HG03175 (cell line): ENCODE measurements around the gene MACC1.
A peak's percentile ranks its signal among the peaks of the same experiment; 100 is the strongest.

Source experiments
- ATAC-seq: cut with Tn5 transposase; IDR thresholded peaks from one replicate; pipeline ENCODE4 v1.9.1; 2021; ENCODE audit warnings: mild to moderate bottlenecking, moderate library complexity; ENCODE audit not compliant: unreplicated experiment

MACC1 gene

DNA sequence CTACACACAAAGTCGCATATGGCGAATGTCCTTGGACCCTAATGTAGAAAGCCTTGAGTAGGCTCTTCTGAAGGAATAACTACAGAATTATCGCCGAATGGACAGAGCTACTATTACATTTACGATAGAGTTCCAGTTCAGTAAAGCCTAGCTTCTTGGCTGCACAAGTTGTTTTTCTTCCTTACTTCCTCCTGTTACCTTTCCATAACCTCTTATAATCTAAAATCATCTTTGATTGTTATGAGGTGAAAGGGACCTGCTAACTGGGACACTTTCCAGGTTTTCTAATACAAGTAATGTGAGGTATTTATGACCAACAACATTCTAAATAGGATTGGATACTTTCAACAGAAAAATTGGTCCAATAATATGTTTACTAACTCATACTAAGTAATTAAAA lies 31.2 kb downstream of the MACC1 start:
- no peak for ATAC-seq

DNA sequence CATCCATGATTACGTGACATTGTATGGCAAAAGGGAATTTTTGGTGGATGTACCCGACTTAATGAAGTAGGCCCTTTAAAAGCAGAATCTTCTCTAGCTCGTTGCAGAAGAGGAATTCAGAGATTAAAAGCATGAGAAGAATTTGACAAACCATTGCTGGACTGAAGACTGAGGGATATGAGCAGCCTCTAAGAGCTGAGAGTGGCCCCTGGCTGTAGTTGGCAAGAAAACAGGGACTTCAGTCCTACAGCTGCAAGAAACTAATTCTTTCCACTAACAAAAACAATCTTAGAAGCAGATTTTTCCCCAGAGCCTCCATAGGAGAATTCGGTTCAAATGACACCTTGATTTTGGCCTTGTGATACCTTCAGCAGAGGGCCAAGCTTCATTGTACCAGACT lies 34.1 kb downstream of the MACC1 start:
- ATAC-seq, result no peak

DNA sequence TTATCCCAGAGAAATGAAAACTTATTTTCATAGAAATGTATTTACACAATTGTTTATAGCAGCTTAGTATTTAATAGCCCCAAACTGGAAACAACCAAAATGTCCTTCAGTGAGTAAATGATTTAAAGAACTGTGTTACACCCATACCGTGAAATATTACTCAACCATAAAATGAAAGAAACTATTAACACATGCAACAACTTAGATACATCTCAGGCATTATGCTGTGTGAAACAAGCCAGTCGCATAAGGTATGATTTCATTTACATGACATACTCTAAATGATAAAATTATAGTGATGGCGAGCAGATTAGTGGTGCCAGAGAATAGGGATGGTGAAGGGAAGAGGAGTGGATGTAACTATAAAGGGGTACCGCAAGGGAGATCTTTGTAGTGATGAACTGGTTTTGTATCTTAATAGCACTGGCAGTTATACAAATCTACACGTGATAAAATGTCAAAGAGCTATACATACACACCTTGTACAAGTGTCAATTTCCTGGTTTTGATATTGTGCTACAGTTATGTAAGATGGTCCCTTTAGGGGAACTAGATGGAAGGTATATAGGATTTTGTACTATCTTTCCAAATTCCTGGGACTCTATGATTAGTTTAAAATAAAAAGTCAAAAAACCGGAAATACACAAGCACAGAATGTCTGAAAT lies 40.5 kb downstream of the MACC1 start:
- no peak for ATAC-seq

DNA sequence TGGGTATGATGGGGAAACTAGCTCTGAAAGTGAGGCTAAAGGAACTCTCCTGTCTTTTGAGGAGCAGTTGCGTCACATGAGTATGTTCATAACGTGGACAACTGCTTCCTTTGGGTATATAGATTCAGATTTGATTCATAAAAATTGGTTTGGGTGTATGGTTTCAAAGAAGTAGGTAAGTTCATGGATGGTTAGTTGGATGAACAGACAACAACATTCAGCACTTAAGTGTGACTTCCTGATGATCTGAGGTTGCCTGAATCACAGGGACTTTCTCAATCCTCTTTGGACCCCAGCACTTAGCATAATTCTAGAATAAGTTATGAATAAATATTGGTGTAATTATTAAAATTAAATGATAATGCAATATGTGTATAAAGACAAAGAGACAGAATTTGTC lies 43.4 kb downstream of the MACC1 start:
- no peak for ATAC-seq

GRCh38 chr7:20172736-20173334 lies 44.3 kb downstream of the MACC1 start:
- peak; percentile 49 for ATAC-seq

DNA sequence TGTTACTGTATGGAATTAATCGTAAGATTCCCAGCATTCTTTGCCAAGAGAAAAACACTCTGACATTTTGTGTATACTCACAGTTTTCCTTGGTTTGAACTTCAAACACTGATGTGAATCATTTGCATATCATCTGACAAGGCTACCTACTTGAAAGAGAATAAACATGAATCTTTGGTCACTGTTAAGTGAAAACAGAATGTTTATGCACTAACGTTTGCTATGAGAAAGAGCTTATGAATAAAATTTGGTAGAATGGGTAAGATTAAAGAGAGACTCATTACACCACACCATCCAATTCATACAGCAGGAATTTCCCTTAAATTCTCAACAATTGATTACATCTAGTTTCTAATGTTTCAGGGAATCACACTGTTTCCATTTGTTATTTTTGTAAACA lies 46.6 kb downstream of the MACC1 start:
- no peak for ATAC-seq

GRCh38 chr7:20165146-20165510 lies 52.1 kb downstream of the MACC1 start:
- ATAC-seq, result no peak

DNA sequence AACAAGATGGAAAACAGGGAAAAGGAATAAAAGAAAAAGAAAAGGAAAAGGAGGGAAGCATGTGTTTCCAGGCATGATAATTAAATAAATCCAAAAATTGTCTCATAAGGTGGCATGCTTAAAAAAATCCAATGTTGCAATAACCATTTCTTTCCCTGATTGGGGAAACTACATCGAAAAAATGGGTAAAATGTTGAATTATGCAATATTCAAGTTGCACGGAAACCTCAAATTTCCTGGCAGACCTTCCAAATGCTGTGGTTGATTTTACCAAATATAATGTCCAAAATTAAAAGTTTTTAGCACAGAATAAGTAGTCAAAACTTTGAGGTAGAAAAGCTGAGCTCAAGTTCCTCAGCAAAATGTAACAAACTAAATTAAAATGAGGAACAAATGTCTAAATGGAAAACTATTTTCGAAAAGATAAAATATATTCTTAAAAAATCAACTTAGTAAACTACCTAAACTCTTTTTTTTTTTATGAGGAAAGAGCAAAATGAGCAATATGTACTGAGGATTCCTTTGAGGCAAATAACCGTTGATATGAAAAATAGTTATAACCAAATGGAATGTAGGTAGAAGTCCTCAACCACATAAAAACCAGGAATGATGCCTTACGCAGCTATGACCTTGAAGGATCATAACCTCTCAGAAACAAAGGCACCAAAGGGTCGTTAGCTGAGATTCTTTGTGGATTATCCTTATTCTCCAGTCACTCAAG lies 52.6 kb downstream of the MACC1 start:
- ATAC-seq, result no peak

DNA sequence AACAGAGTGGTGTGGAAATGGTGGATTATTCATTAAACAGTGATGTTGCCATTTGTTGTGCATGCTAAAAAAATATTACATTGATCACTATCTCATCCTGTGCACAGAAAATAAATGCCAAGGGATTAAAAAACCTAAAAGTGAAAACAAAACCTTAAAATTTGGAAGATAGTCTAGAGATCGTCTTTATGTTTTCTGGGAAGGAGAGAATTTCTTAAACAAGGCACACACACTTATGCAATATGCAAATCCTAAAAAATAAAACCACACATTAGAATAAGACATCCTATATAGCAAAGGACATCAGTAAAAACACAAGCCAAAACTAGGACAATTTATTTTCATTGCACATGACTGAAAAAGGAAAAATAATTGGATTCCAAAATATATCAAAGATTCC lies 54.5 kb downstream of the MACC1 start:
- ATAC-seq, result no peak

DNA sequence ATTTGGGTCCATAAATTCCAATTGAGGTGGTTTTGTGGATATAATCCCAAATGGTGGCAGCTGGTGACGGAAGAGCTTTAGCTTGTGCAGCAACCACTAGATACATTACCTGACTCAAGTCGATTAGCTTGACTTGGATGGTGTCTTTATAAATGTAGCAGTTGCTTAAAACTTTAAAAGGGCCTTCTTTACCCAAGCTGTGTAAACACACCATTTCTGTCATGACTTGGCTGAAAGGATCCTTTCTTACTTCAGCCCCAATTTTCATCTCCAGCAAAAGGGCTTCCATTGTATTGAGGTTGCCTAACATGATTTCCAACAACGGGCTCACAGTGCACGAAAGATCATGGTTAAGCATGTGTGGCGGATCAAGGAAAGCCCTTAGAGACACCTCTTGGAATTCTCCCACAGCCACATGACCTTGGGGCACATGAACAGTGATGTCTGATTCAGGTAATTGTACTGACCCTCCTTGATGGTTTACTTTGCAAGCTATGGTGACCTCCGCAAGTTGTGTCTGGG lies 57.9 kb downstream of the MACC1 start:
- ATAC-seq, result no peak

GRCh38 chr7:20158684-20159083 lies 58.5 kb downstream of the MACC1 start:
- peak; percentile 49 for ATAC-seq

GRCh38 chr7:20157456-20157855 lies 59.7 kb downstream of the MACC1 start:
- no peak for ATAC-seq

DNA sequence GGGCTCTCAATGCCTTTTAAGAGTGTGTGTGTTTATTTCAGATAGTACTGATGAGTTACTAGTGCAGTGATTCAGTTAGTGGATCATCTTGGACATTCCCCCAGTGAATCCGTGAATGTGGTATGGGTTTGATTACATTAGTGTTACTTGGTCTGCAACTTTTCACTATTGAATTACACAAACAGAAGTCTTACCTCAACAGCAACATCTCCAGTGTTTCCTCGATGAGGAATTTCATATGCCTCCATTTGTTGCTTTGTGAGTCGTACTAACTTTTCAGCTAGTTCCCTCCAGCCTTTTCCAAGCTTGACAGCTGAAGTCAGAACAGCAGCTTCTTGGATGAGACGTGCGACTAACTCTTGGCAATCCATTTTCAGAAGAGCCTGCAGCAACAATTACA lies 63.2 kb downstream of the MACC1 start:
- ATAC-seq, result no peak

DNA sequence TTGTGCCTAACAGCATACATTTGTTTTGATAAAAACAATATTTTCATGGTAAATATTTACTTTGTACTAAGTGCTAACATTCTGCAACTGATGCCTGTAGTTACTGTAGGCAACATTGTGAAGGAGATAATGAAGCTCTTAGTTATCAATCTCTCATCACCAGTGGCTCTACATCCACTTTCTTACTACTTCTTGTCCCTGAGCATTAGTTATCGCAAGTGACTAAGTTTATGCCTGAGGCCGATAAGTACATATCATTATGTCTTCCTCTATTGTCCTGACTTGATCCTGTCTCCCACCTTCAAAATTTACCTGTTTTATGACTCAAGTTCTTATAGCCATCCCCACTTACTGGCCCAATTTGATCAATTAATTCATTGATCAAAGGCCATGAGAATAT lies 63.6 kb downstream of the MACC1 start:
- ATAC-seq, result no peak

DNA sequence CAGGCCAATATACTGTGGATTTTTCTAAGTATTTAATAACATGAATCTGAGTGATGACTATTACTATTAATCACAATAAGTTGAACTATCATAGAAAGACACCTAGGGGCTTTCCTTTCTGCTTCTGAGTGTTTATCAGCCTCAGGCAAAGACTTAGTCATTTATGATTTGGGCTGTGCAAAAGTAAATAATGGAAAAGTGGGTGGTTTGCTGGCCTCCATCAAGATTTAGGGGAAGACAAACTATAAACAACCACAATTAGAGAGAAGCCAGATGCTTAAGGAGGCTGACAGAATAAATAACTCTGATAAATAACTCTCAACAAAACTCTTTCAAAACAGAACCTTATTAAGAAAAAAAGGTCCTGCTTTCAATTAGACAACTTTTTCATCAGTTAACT lies 64.7 kb downstream of the MACC1 start:
- no peak for ATAC-seq

- no peak for ATAC-seq
These were observed 65.3 kb downstream of the MACC1 start for GRCh38 chr7:20151708-20152456.

- no peak for ATAC-seq
These were observed 70.7 kb downstream of the MACC1 start for GRCh38 chr7:20146451-20146850.

DNA sequence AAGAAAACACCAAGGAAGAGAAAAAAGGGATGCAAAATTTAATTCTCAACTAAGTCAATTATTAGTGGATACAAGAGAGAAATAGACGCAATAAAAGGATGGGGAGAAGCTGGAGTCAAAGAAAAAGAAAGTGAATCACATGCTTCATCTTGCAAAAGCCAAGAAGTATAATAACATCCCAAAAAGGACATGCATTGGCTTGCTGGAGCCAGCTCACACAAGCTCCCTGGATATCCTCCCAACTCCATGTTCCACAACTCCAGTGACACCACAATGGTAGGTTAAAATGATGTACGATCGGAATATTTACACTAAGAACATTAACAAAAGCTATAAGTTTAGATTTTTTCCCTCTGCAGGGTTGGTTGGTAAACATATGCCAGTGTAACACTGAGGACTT lies 72.4 kb downstream of the MACC1 start:
- ATAC-seq, result no peak

GRCh38 chr7:20141666-20142065 lies 75.5 kb downstream of the MACC1 start:
- ATAC-seq, result no peak

DNA sequence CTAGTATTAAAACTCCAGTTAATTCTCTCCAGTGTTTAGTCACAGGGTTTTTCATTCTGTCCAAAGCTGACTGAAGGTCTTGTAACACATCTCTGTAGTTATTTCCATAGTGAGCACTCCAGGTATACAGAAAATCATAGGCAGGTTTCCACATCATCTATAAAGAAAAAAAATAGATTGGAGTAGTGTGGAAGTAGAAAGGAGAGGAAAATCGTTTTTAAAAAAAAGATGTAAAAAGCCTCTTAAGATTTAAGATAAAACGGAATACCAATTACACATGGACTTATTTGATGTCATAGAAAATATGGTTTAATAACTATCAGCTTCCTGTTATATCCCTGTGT lies 76.2 kb downstream of the MACC1 start:
- no peak for ATAC-seq

GRCh38 chr7:20140291-20141001 lies 76.7 kb downstream of the MACC1 start:
- ATAC-seq, result no peak
